Endodermal cell (in vitro differentiated cells): ENCODE data around the gene RCAN1. TPM values are rescaled to one million over a fixed set of nuclear protein-coding genes. Genes with fewer than 3 reads are reported as not detected.

Experiments used
- DNase-seq: peaks from one replicate; pipeline ENCODE4 v3.0.0-alpha.2; 2017
- H3K27ac ChIP-seq: 2 replicates; pipeline ENCODE4 v1.5.1; 2013; ENCODE audit warnings: mild to moderate bottlenecking, low read depth, low read length, moderate library complexity
- H3K27me3 ChIP-seq: 2 replicates; pipeline ENCODE4 v1.6.1; 2013; ENCODE audit warnings: mild to moderate bottlenecking, low read length, moderate library complexity; ENCODE audit not compliant: insufficient read depth, control insufficient read depth, poor library complexity, severe bottlenecking
- H3K36me3 ChIP-seq: 2 replicates; pipeline ENCODE4 v1.7.0; 2013; ENCODE audit warnings: mild to moderate bottlenecking, low read length, moderate library complexity; ENCODE audit not compliant: control insufficient read depth, insufficient read depth
- H3K4me1 ChIP-seq: one replicate; pipeline ENCODE4 v1.7.0; 2013; ENCODE audit warnings: low read length; ENCODE audit not compliant: control insufficient read depth, insufficient read depth
- H3K4me3 ChIP-seq: 2 replicates; pipeline ENCODE4 v1.5.1; 2013; ENCODE audit warnings: mild to moderate bottlenecking, low read length, moderate library complexity
- H3K9ac ChIP-seq: 2 replicates; pipeline ENCODE4 v1.6.1; 2013; ENCODE audit warnings: mild to moderate bottlenecking, low read length, moderate library complexity; ENCODE audit not compliant: poor library complexity, severe bottlenecking; ENCODE audit errors: extremely low read depth
- H3K9me3 ChIP-seq: 2 replicates; pipeline ENCODE4 v1.6.1; 2013; ENCODE audit warnings: mild to moderate bottlenecking, low read length, moderate library complexity; ENCODE audit not compliant: control insufficient read depth
- H3K27ac Mint-ChIP-seq: 2 replicates; pipeline ENCODE4 v1.8.0; 2020; ENCODE audit warnings: mixed read lengths
- H3K27me3 Mint-ChIP-seq: 2 replicates; pipeline ENCODE4 v1.8.0; 2021; ENCODE audit warnings: mild to moderate bottlenecking, mixed read lengths; ENCODE audit not compliant: insufficient read depth
- H3K36me3 Mint-ChIP-seq: 2 replicates; pipeline ENCODE4 v1.8.0; 2020; ENCODE audit warnings: low read depth, mixed read lengths
- H3K4me1 Mint-ChIP-seq: 2 replicates; pipeline ENCODE4 v1.8.0; 2020; ENCODE audit warnings: mixed read lengths
- H3K4me3 Mint-ChIP-seq: 2 replicates; pipeline ENCODE4 v1.8.0; 2020; ENCODE audit warnings: mild to moderate bottlenecking, moderate library complexity, mixed read lengths
- H3K9me3 Mint-ChIP-seq: 2 replicates; pipeline ENCODE4 v1.8.0; 2020; ENCODE audit warnings: mild to moderate bottlenecking, mixed read lengths
- CTCF ChIP-seq: fragments of 200-600 bp; sonication (generic); conservative IDR thresholded peaks from 2 replicates; pipeline ENCODE4 v1.5.0; 2021; ENCODE audit warnings: antibody characterized with exemption, mild to moderate bottlenecking
- WGBS, 2 experiments: methylation state at CpG; one replicate each; pipeline versions ENCODE4 v1.1.5 to v1.1.7; 2013; ENCODE audit warnings: missing lambda C conversion rate in 2 of 2, mixed read lengths in 1 of 2; ENCODE audit not compliant: insufficient coverage in 1 of 2, insufficient read length in 1 of 2; 5-methylcytosine and 5-hydroxymethylcytosine counted together
- total RNA-seq, 2 donors: library from RNA; stranded (reverse); fragmentation: NEBNext Ultra II Directional in 1 of 2; extraction: Animal tissue kit (Norgen Biotek cat#: 25700) in 1 of 2; gene quantifications; 2 replicates in 1 of 2; 3 replicates in 1 of 2; pipeline ENCODE4 v1.2.1, GENCODE V29; 2021

The RCAN1 gene
- total RNA-seq, 2 donors from 2014 or later = 6.1 to 6.7 TPM

- WGBS, 2 experiments = 85 to 90% methylated on average over 5 to 7 of the region's 7 CpGs
- Mint-ChIP-seq H3K27me3 (no peaks in the 10 kb centered on the region), H3K4me1 (peaks cover 9% of the 10 kb centered on the region), H3K4me3 (no peak overlapping the region), H3K27ac (no peak overlapping the region), H3K9me3 (peaks cover 2% of the 10 kb centered on the region), H3K36me3 (no peaks in the 10 kb centered on the region)
- peak; percentile 91 for DNase-seq
- no peak overlapping the region for H3K9ac ChIP-seq
- no peak overlapping the region for H3K27ac ChIP-seq
- H3K27me3 ChIP-seq = no peaks in the 10 kb centered on the region
- peaks cover 6% of the 10 kb centered on the region for H3K4me1 ChIP-seq
- H3K4me3 ChIP-seq = no peak overlapping the region
- no peaks in the 10 kb centered on the region for H3K36me3 ChIP-seq
- peak; percentile 84 for TF ChIP-seq CTCF
- H3K9me3 ChIP-seq = no peaks in the 10 kb centered on the region
Observed at GRCh38 chr21:34544032-34544496, 70.8 kb downstream of the RCAN1 start.

GRCh38 chr21:34543017-34543416 lies 71.9 kb downstream of the RCAN1 start:
- TF ChIP-seq CTCF = no peak
- Mint-ChIP-seq H3K9me3 (peaks cover 2% of the 10 kb centered on the region), H3K4me3 (no peak overlapping the region), H3K27me3 (no peaks in the 10 kb centered on the region), H3K36me3 (no peaks in the 10 kb centered on the region), H3K27ac (no peak overlapping the region), H3K4me1 (peaks cover 9% of the 10 kb centered on the region)
- Histone ChIP-seq H3K27ac (no peak overlapping the region), H3K4me3 (no peak overlapping the region), H3K4me1 (peaks cover 6% of the 10 kb centered on the region), H3K9me3 (no peaks in the 10 kb centered on the region), H3K27me3 (no peaks in the 10 kb centered on the region), H3K9ac (no peak overlapping the region), H3K36me3 (no peaks in the 10 kb centered on the region)
- WGBS, 2 experiments = 73 to 80% methylated on average over 3 of the region's 3 CpGs
- DNase-seq = no peak

- no peak for TF ChIP-seq CTCF
- Histone ChIP-seq H3K36me3 (no peaks in the 10 kb centered on the region), H3K4me1 (peaks cover under 1% of the 10 kb centered on the region), H3K9me3 (no peaks in the 10 kb centered on the region), H3K4me3 (no peak overlapping the region), H3K9ac (no peak overlapping the region), H3K27ac (no peak overlapping the region), H3K27me3 (no peaks in the 10 kb centered on the region)
- Mint-ChIP-seq H3K4me3 (no peak overlapping the region), H3K36me3 (no peaks in the 10 kb centered on the region), H3K27me3 (no peaks in the 10 kb centered on the region), H3K4me1 (peaks cover 10% of the 10 kb centered on the region), H3K27ac (no peak overlapping the region), H3K9me3 (peaks cover 2% of the 10 kb centered on the region)
- 90 to 100% methylated on average over 2 to 5 of the region's 5 CpGs for WGBS, 2 experiments
- DNase-seq = no peak
Observed at GRCh38 chr21:34540206-34540605, 74.7 kb downstream of the RCAN1 start.
